Prostate gland (tissue), 2 donors: ENCODE results near the gene GDPD5.
"Not testable (repeated sequence)": the region's sequence is repeated elsewhere in the genome, so short reads cannot be mapped to it uniquely, and the experiment has no call there.

ENCODE experiments used
- POLR2A ChIP-seq: fragments of 450-650 bp; IDR thresholded peaks from one replicate; pipeline ENCODE4 v1.6.1; 2016; ENCODE audit warnings: antibody characterized with exemption, mild to moderate bottlenecking
- TF ChIP-seq, protein P1 (sequence below), 4 experiments: fragments of 200-600 bp in 2 of 4; fragments of 450-650 bp in 2 of 4; sonication (generic) in 2 of 4; IDR thresholded peaks; 1 replicate in 3 of 4; 2 replicates in 1 of 4; pipeline ENCODE4 v1.5.1; 2016 to 2019; ENCODE audit warnings: antibody characterized with exemption in 4 of 4, mild to moderate bottlenecking in 2 of 4, moderate library complexity in 2 of 4

DNA sequence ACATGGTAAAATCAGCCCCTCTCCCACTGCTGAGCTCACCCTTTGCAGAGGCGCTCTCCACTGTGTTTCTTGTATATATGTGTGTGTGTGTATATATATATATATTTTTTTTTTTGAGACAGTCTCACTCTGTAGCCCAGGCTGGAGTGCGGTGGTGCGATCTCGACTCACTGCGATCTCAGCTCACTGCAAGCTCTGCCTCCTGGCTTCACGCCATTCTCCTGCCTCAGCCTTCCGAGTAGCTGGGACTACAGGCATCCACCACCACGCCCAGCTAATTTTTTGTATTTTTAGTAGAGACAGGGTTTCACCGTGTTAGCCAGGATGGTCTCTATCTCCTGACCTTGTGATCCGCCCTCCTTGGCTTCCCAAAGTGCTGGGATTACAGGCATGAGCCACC lies 112.6 kb downstream of the GDPD5 start:
- TF ChIP-seq POLR2A: not testable (repeated sequence)
- TF ChIP-seq, protein P1, sequence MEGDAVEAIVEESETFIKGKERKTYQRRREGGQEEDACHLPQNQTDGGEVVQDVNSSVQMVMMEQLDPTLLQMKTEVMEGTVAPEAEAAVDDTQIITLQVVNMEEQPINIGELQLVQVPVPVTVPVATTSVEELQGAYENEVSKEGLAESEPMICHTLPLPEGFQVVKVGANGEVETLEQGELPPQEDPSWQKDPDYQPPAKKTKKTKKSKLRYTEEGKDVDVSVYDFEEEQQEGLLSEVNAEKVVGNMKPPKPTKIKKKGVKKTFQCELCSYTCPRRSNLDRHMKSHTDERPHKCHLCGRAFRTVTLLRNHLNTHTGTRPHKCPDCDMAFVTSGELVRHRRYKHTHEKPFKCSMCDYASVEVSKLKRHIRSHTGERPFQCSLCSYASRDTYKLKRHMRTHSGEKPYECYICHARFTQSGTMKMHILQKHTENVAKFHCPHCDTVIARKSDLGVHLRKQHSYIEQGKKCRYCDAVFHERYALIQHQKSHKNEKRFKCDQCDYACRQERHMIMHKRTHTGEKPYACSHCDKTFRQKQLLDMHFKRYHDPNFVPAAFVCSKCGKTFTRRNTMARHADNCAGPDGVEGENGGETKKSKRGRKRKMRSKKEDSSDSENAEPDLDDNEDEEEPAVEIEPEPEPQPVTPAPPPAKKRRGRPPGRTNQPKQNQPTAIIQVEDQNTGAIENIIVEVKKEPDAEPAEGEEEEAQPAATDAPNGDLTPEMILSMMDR (IDR thresholded peaks at IDR 0.05): not testable (repeated sequence)
